Pancreas (tissue), 10 donors: ENCODE measurements around the gene DGKI. TPM values are rescaled to one million over a fixed set of nuclear protein-coding genes. Genes with fewer than 3 reads are reported as not detected.

Source experiments
- ATAC-seq, 4 donors: fragments of 200-7000 bp; cut with Tn5 transposase; one replicate each; pipeline versions ENCODE4 v1.8.0 to v1.9.1; 2020; ENCODE audit warnings: mild to moderate bottlenecking in 4 of 4, moderate library complexity in 4 of 4
- DNase-seq, 6 donors: peaks; one replicate each; pipeline ENCODE4 v3.0.0-alpha.2; 2020
- FAIRE-seq: peaks from 2 replicates; lab custom pipeline; 2012; peaks lifted over from hg19 to GRCh38; lab: Jason Lieb, UNC
- H3K27ac ChIP-seq, 4 donors: fragments of 200-600 bp; sonication (generic); 1 replicate in 3 of 4; 2 replicates in 1 of 4; pipeline versions ENCODE4 v1.5.0 to v1.8.0; 2020
- H3K27me3 ChIP-seq, 4 donors: fragments of 200-600 bp; one replicate each; pipeline ENCODE4 v1.8.0; 2021
- H3K36me3 ChIP-seq, 3 donors: fragments of 200-600 bp; sonication (generic) in 1 of 3; one replicate each; pipeline versions ENCODE4 v1.5.0 to v1.8.0; 2020 to 2021
- H3K4me1 ChIP-seq, 3 donors: fragments of 200-600 bp; one replicate each; pipeline ENCODE4 v1.8.0; 2021
- H3K4me3 ChIP-seq, 4 donors: fragments of 200-600 bp; sonication (generic) in 2 of 4; one replicate each; pipeline versions ENCODE4 v1.5.0 to v1.8.0; 2020 to 2021
- H3K9me3 ChIP-seq, 4 donors: fragments of 200-600 bp; one replicate each; pipeline ENCODE4 v1.8.0; 2021
- CTCF ChIP-seq, 4 donors: fragments of 200-600 bp; sonication (generic) in 3 of 4; IDR thresholded peaks; one replicate each; pipeline versions ENCODE4 v1.5.0 to v1.8.0; 2021; ENCODE audit warnings: antibody characterized with exemption in 4 of 4
- WGBS, 2 donors: extraction: QIAGEN DNeasy Blood & Tissue Kit; methylation state at CpG; one replicate each; pipeline ENCODE4 v1.1.7; 2013; 5-methylcytosine and 5-hydroxymethylcytosine counted together
- intact Hi-C, 3 donors: fragments of 100-400 bp; cut with DNase I; formaldehyde crosslinking; loops; one replicate each; pipeline versions ENCODE4 v1.11.1 to v1.14.2; 2022
- polyA plus RNA-seq, 2 donors: library from polyadenylated mRNA; stranded (reverse); fragments of 200-250 nt; gene quantifications; one replicate each; pipeline ENCODE4 v1.2.3, GENCODE V29; 2013
- total RNA-seq, 6 donors: library from RNA; stranded (reverse); fragmentation: NEBNext Ultra II Directional in 4 of 6; extraction: Animal tissue kit (Norgen Biotek cat#: 25700) in 4 of 6; gene quantifications; one replicate each; pipeline versions ENCODE4 v1.2.1 to v1.2.4, GENCODE V29; 2021 to 2023
- donor health status: healthy with polysubstance abuse.
- donor health status: DM: no; HTN: no; CAD: no; lungs with moderate emphysema.
- donor health status: DM: no; HTN: no; CAD: no.
- donor health status: control.
- donor health status: control.
- donor health status: Bipolar disorder and iron deficiency.
- donor health status: DM: yes; HTN: yes; CAD: no.
- donor health status: DM: no; HTN: no; CAD: no.
- donor health status: DM: no; HTN: no; CAD: no.
- donor health status: DM: yes; HTN: yes; CAD: no.

DGKI gene
- total and polyA plus RNA-seq, 8 donors, result 0.04 to 0.81 (median 0.15) TPM

- Histone ChIP-seq H3K4me3 (no peak overlapping the region), H3K27ac (no peak overlapping the region), H3K36me3 (peaks cover 0 to 12% (median 2%) of the 10 kb centered on the region in 3 donors), H3K9me3 (no peaks in the 10 kb centered on the region), H3K4me1 (no peaks in the 10 kb centered on the region), H3K27me3 (no peaks in the 10 kb centered on the region)
- TF ChIP-seq CTCF (IDR thresholded peaks at IDR 0.05), result no peak
- DNase-seq (no peak), ATAC-seq (peak in 2 of 4 donors; percentile 22 to 48), FAIRE-seq (no peak)
- 89 to 91% methylated on average over 7 of the region's 7 CpGs for WGBS, 2 donors
- intact Hi-C loops, result no loop called here
Observed at GRCh38 chr7:137873979-137874777, 27.4 kb upstream of the DGKI start.

DNA sequence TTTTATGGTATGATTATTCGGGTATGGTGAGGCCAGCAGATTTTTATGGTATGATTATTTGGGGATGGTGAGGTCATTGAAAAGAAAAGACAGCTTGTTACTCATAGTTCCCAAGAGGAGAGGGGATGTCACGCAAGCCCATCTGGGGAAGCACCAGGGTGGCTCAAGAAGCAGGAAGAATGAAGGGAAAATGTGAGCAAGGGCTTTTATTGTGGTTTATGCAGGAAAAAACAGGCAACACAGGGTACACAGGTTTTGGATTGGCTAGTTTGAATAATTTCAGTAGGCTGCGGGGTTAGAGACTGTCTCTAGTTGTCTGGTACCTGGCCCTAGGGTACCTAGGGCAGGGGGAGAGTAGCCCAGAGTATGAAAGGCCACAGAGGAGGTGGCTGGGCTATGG, 26.8 kb upstream of the DGKI start:
- DNase-seq (no peak), FAIRE-seq (no peak), ATAC-seq (no peak)
- Histone ChIP-seq H3K9me3 (no peaks in the 10 kb centered on the region), H3K36me3 (peaks cover 0 to 5% (median 0%) of the 10 kb centered on the region in 3 donors), H3K4me3 (no peak overlapping the region), H3K27ac (no peak overlapping the region), H3K27me3 (no peaks in the 10 kb centered on the region), H3K4me1 (no peaks in the 10 kb centered on the region)
- no peak for TF ChIP-seq CTCF (IDR thresholded peaks at IDR 0.05)
- 93 to 96% methylated on average over 3 of the region's 3 CpGs for WGBS, 2 donors
- intact Hi-C loops, result no loop called here

DNA sequence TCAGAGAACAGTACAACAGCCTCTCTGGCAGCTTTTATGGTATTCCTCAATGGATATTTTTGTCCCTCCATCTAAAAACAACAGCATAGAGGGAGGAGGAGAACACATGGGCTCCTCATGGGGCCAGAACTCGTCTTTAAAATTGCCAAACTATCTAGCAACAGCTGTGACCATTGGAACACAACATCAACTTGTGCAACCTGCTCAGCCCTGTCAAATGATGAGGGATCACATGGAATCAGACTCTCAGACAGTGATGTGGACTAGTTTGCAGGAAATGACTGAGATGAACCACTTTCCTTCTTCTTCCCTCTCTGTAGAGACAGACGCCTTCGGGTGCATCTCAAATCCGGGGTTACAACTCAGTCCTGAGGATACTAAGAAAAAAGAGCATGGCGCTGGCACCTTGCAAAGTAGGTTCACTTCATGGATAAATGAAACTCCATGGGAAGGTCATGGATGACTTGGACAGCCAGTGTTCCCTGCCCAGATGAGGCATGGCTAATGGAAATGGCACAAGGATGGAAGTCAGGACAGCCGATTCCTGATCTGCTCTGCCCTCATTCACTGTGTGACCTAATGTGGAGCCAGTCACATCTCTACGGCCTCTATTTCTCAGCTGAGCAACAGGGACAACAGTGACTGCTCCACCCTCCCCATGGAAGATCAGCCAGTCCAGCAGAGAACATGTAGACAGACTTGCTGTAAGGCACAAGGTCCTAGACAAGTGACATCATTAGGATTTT, 24.6 kb upstream of the DGKI start:
- no peaks in the 10 kb centered on the region for H3K4me1 ChIP-seq
- no peaks in the 10 kb centered on the region for H3K27me3 ChIP-seq
- TF ChIP-seq CTCF (IDR thresholded peaks at IDR 0.05), result no peak
- no peaks in the 10 kb centered on the region for H3K9me3 ChIP-seq
- no peak overlapping the region for H3K4me3 ChIP-seq
- FAIRE-seq, result no peak
- intact Hi-C loops, result no loop called here
- peaks cover 0 to 3% (median 0%) of the 10 kb centered on the region in 3 donors for H3K36me3 ChIP-seq
- ATAC-seq, result peak in 1 of 4 donors; percentile 28
- no peak for DNase-seq
- WGBS, 2 donors, result 95 to 97% methylated on average over 7 of the region's 7 CpGs
- H3K27ac ChIP-seq, result no peak overlapping the region

GRCh38 chr7:137870684-137871083, 23.9 kb upstream of the DGKI start:
- FAIRE-seq, result no peak
- H3K4me3 ChIP-seq, result no peak overlapping the region
- no peak for DNase-seq
- H3K27ac ChIP-seq, result no peak overlapping the region
- no peaks in the 10 kb centered on the region for H3K4me1 ChIP-seq
- H3K9me3 ChIP-seq, result no peaks in the 10 kb centered on the region
- no peaks in the 10 kb centered on the region for H3K27me3 ChIP-seq
- ATAC-seq, result no peak
- H3K36me3 ChIP-seq, result peaks cover 0 to 3% (median 0%) of the 10 kb centered on the region in 3 donors
- no peak for TF ChIP-seq CTCF (IDR thresholded peaks at IDR 0.05)
- intact Hi-C loops, result no loop called here
